Lung microvascular endothelial cell (primary cell): ENCODE results near the gene BAG2. TPM values are rescaled to one million over a fixed set of nuclear protein-coding genes. Genes with fewer than 3 reads are reported as not detected.

Source experiments
- DNase-seq, 2 donors: peaks; one replicate each; pipeline versions ENCODE4 v3.0.0 to v3.0.0-alpha.2; 2010; ENCODE audit warnings: low read depth in 2 of 2
- total RNA-seq: library from RNA; depleted of rRNA; stranded (reverse); fragments of >200 nt; gene quantifications from 2 replicates; pipeline ENCODE4 v1.2.1, GENCODE V29; 2014

The BAG2 gene
- total RNA-seq, result 0.40 and 0.87 TPM in 2 replicates

DNA sequence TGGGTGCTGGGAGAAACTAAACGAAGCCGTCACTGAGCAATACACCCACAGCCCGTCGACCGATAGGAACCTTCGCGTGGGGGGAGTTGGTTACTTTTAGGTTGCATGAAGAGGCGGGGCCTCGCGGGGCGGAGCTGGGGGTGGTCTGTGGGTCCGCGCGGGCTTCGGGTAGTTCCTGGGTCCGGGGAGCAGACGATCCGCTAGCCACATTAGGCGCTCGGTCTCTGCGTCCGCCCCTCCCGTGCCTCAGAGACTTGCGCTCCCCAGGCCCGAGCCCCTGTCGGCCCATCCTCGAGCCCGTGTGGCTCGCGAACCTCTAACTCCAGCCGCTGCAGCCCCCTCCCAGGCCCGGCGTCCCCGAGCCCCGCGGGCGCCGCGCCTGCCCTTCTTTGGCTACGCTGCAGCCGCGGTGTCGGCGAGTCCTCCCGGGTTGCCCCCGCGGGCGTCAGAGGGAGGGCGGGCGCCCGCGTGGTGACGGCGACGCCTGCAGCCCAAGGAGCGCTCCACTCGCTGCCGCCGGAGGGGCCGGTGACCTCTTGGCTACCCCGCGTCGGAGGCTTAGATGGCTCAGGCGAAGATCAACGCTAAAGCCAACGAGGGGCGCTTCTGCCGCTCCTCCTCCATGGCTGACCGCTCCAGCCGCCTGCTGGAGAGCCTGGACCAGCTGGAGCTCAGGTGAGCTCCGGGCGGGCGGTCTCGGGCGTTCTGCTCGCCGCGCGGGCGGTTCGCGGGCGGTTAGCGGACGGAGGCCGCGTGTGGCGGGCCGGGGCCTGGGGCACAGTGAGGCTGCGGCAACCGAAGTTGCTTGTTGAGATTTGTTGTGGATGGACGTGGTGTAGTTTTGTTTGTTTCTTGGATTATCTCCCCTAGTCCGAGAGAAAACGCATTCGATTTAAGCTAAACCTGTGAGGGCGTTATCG lies at the start of gene BAG2:
TSS of gene BAG2 (plus strand) at position 191 of the 920 bp plus-strand sequence. CDS start at position 563, 372 bp downstream.
- DNase-seq, result peak; percentile 57 to 86

DNA sequence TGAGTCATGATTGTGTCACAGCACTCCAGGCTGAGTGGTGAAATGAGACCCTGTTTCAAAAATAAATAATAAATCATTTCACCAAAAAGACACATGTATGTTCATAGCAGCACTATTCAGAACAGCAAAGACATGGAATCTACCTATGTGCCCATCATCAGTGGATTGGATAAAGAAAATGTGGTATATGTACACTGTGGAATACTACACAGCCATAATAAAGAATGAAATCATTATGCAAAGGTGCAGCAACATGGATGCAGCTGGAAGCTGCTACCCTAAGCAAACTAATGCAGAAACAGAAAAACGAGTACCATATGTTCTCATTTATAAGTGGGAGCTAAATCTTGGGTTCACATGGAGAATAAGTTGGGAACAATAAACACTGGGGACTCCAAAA lies 49.0 kb upstream of the BAG2 start:
- DNase-seq, result no peak

DNA sequence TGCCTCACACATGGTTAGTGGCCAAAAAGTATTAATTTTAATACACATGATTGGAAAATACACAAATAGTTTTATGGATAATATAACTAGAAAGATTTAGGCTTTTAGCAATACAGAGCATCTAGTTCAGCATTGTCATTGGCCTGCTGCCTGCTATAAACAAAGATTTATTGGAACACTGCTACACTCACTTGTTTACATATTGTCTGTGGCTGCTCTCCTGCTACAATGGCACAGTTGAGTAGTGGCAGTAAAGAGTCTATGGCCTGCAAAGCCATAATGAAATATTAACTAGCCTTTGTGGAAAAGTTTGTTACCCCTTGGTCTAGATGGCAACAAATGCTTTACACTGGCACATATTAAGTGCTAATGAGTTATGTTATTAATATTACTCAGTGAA lies 44.4 kb upstream of the BAG2 start:
- DNase-seq, result no peak

DNA sequence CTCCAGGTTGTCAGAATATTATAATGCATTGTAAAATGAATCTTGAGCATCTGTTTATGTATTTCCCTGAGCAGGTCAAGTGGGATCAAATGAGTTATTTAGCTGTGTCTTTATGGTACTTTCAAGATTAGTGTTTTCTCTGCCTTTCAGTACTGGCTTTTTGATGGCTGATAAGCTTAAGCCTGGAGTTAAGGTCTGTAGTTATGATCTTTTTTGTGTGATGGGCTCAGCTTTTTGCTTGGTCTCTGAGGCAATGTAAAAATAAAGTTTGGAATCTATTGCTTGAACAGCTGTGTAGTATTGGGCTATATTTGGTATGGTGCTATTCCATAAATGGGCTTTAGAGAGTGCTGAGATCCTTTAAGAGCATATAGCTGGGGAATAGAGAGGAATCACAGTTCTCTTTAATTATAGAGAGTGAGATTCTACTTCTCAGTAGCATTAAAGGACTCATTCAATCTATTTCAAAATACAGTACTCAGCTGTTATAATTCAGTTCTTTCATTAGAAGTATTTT lies 41.4 kb upstream of the BAG2 start:
- DNase-seq, result no peak

DNA sequence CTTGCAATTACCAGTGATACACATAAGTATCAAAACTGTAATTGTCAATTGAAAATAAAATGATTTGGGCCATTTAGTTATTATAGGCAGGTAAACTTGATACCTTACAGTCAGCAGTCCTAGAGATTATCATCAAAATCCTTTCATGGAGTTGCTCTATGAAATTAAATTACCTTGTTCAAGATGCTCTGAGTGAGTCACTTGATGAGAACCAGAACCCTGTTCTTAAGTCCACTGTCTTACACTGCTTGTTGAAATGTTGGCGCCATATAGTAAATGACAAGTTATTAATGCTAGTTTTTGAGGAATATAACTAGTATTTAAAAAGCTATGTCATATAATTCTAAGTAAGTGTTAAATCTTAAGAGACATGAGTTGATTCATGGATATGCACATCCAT lies 37.2 kb upstream of the BAG2 start:
- no peak for DNase-seq

DNA sequence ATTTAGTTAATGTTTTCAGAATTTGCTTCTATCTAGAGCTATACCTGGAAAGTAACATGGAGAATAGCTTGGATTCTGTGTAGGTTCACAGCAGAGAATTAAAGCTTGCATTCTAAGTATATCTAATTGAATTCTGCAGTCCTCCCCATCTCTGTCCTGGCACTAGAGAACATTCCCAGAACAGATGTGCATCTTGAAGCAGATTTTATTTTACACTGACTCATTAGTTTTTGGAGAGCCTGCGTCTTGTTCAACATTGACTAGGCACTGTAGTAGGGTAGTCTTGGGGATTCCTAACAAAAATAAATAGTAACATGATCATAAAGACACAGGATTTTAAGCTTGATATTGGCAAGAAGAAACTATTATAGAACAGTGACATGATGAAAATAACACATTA lies 36.2 kb upstream of the BAG2 start:
- DNase-seq, result no peak

DNA sequence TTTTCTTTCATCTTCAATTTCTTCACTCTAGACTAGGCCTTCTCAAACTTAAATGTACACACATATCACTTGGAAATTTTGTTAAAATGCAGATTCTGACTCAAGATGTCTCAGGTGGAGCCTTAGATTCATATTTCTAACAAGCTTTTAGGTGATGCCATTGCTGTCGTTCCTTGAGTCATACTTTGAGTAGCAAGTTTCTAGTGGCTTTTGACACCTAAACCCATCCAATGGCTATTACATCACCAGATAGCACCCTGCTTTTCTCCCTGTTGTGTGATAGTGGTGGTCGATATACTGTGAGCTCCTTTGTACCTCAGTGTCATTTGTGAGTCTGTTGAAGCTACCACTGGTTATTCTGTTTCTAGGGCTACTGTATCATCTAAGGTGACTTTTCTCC lies 34.8 kb upstream of the BAG2 start:
- no peak for DNase-seq

DNA sequence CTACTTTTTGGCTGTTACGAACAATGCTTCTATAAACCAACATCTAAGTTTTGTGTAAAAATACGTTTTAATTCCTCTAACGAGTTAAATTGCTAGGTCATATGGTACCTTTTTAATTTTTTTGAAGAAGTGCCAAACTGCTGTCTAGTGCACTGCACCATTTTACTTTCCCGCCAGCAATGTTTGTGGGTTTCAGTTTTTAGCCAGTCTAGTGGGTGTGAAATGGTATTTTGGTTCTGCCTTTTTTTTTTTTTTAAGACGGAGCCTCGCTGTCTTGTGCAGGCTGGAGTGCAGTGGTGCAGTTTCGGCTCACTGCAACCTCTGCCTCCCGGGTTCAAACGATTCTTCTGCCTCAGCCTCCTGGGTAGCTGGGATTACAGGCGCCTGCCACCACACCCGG lies 34.1 kb upstream of the BAG2 start:
- DNase-seq, result no peak

DNA sequence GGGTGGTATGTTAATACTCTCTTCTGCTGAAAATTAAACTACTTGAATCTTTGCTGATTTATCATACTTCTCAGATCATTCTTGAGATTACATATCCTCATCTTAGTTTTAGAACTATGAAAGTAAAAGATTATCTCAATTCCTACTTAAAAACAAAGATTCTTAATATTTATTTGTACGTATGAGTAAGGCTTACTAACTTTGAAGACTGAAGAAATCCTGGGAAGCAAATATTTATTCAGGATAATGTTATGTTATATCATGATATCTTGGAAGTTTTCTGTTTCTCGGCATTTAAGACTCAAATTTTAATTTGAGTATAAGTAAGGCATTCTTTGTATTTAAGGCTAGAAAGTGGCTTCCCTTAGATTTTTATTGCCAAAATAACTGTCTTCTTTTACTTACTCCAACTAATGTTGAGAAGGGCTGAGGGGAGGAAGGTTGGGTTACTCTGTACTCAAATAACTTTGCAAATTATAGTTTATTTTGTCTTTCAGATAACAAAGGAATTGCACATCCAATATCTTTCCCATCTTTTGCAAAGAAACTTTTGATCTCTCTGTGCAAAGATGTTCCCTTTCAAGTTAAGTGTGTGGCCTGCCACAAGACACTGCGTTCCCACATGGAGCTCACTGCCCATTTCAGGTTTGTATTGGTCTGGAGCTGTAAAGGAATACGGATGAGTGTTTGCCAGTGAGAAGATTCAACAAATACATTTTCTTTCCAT lies 30.5 kb upstream of the BAG2 start:
- DNase-seq, result no peak

DNA sequence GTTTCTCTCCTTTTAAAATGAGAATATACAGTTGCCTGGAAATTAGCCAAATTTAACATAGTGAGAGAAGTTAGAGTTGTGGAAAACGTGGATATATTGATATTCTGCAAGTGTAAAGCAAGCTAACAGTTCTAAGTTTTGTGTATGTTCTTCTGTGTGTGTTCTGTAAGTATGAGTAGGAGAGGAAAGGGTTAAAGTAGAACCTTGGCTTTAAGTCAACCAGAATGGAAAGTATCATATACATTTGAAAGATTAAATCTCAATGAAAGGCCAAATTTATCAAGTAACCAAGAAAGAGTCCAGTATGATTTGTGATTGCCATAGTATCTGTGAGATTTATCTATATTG lies 30.0 kb upstream of the BAG2 start:
- DNase-seq, result no peak

DNA sequence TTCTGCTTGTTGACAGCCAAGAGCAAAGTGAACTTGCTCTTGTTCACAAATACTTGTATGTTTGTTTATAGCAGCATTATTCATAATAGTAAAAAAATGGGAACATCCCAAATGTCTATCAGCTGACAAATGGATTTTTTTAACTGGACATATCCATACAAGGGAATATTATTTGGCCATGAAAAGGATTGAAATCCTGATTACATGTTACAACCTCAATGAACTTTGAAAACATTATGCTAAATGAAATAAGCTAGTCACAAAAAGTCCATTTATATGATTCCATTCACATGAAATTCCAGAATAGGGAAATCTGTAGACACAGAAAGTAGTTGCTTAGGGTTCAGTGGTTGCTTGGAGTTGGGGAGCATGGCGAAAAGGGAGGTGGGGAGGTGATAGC lies 28.4 kb upstream of the BAG2 start:
- DNase-seq, result no peak

DNA sequence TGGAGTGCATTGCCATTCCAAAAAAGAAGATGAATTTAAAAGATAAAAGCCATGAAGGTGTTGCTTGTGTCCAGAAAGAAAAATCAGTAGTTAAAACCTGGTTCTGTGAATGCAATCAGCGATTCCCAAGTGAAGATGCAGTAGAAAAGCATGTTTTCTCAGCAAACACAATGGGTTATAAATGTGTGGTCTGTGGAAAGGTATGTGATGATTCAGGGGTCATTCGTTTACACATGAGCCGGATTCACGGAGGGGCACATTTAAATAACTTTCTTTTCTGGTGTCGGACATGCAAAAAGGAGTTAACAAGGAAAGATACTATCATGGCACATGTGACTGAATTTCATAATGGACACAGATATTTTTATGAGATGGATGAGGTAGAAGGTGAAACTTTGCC lies 24.7 kb upstream of the BAG2 start:
- no peak for DNase-seq

DNA sequence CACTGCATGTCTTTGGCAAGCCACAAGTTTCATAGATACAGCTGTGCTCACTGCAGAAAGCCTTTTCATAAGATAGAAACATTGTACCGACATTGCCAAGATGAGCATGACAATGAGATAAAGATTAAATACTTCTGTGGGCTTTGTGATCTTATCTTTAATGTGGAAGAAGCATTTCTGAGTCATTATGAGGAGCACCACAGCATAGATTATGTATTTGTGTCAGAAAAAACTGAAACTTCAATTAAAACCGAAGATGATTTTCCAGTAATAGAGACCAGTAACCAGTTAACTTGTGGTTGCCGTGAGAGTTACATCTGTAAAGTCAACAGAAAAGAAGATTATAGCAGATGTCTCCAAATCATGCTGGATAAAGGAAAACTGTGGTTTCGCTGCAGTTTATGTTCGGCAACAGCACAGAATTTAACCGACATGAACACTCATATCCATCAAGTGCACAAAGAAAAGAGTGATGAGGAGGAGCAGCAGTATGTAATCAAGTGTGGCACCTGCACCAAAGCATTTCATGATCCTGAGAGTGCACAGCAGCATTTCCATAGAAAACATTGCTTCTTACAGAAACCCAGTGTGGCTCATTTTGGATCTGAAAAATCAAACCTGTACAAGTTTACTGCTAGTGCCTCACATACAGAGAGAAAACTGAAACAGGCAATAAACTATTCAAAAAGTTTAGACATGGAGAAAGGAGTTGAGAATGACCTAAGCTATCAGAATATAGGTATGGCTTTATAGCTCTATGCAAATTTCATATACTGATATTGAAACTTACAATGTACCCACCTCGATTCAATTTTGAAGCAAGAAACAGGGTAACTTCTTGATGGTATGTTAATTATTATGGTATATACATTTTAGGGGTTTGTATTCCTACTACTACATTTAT lies 23.9 kb upstream of the BAG2 start:
- no peak for DNase-seq

DNA sequence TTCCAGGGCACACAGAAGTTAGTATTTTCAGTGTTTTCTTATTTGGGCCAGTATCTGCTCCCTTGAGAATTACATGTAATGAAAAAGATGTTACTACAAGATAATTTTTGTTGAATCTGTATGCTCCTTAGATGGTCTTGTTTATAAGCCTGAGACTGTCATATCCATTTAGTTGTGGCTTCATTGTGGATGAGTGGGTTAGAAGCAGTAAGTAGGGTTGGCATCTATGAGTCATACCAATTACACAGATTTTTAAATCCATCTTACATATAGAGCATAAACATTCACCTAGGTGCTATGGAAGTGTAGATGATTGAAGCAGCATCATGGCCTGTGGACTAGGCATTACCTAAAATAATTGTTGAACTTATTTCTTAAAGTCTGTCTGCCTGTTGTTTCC lies 13.5 kb upstream of the BAG2 start:
- no peak for DNase-seq

DNA sequence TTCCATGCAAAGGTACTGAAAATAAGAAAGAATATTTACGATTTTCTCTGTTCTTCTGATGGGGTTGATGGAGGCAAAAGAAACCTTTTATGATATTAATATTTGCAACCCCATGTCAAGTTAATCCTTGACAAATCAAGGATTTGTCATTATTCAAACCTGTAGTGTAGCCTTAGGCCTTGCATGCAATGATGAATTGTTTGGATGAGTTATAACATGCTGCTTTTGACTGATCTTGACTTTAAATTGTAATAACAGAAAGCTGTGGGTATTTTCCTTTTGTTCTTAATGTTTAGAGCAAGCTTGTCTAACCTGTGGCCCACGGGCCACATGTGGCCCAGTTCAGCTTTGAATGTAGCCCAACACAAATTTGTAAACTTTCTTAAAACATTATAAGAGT lies 13.0 kb upstream of the BAG2 start:
- no peak for DNase-seq

DNA sequence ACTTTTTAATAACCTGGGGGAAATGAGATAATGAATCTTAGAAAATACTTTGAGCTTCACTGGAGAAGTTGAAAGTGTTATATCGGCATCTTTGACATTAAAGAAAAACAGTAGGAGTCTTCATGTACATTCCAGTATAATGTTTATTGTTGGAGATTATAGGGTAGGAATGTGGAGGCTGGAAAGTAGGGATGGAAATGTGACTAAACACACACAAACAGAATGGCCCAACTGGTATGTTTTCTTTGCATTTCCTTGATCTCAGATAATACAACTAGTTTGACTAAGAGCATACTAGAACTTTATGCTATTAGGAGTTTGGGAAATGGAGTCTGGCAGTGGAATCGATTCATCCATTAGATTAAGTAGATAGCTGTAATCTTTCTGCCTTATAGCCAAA lies 10.1 kb upstream of the BAG2 start:
- no peak for DNase-seq

DNA sequence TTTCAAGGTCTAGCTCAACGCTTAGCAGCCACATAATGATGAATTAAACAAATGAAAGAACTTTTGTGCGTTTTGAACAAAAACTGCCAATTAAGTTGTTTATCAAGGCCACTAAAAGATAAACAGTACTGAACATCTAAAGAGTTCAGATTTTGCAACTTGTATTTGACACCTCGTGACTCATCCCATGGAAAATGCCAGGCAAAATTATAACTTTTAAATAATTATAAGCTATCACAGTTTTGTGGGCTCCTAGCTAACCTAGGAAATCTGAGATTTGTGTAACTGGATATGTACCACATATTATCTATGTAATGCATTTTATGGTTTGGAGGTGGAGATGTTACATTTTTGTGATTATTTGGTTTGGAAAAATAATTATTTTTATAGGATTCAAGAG lies 9.6 kb upstream of the BAG2 start:
- no peak for DNase-seq

DNA sequence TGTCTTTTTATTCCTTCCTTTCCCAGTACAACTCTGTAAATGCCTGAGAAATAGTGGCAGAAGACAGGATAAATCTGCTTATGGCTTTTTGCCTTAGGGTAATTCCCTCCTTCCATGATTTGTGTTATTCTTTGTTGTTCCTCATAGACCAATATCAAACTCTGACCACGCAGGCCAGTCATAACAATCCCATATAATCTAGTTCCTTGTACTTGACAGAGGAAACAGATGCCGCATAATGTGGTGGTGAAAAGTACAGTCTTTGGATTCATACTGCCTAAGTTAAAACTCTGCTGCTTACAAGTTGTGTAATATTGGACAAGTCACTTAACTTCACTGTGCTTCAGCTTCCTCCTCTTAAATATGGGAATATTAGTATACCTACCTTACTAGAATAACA lies 8.2 kb upstream of the BAG2 start:
- no peak for DNase-seq

DNA sequence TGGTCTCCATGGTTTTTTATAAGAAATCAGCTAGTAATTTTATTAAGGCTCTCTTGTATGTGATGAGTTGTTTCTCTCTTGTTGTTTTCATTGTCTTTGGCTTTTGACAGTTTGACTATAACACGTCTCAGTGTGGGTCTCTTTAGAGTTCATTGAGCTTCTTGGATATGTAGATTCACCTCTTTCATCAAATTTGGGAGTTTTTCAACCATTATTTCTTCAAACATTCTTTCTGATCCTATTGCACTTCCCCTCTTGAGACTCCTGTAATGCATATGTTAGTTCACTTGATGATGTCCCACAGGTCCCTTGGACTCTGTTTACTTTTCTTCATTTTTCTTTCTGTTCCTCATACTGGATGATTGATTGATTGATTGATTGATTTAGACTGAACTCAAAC lies 7.0 kb upstream of the BAG2 start:
- DNase-seq, result no peak

DNA sequence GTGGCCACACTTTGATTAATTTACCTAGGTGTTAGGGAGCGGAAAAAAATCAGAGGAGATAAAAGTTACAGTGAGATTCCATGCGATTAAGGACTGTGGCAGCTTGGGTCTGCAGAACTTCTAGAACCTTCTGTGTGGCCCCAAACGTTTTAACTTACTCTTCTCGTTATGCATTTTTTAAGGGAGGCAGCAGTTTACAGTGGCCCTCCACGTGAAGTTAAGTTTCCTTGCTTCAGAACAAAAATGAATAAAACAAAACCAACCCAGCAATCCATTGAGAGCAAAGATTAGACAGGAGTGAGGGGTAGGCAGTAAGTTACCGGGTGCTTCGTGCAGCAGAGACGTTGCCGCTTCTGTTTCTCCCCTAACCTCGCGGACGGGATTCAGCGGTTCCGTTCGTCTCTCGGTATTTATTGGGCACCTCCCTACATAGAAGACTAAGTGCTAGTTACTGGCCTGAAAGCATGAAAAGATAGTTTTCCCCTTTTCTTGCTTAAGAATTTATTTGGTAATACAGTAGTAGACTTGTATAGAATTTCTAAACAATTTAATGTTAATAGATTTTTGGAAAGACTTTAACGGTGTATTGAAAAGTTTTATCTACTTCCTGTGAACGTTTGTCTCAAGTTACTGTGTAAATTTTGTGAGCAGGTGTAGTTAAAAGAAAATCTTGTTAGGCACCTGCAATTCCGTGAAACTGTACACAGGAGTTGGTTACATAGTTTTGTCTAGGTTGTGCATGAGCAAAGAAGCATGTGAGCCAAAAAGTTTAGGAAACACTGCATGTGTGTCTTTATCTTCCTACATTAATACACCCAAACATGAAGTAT lies 1.1 kb downstream of the BAG2 start:
- peak; percentile 11 to 52 for DNase-seq
